Measurements from ENCODE around the gene COMMD10. TPM values are rescaled to one million over a fixed set of nuclear protein-coding genes. Genes with fewer than 3 reads are reported as not detected.

COMMD10 gene
- total RNA-seq, 4 donors from 2014 or later: 15.3 to 38.1 (median 20.0) TPM

GRCh38 chr5:116154252-116154651 is 69.4 kb downstream of the COMMD10 start:
- no peaks in the 10 kb centered on the region for H3K36me3 ChIP-seq
- H3K4me1 ChIP-seq: no peaks in the 10 kb centered on the region
- no peaks in the 10 kb centered on the region for H3K27me3 ChIP-seq
- no peaks in the 10 kb centered on the region for H3K9me3 ChIP-seq
- DNase-seq (ENCODE audit: low spot score in 2 of 2): no peak
- H3K27ac ChIP-seq: no peak overlapping the region
- H3K4me3 ChIP-seq: no peak overlapping the region
- no peak for TF ChIP-seq POLR2A (IDR thresholded peaks at IDR 0.05)
- TF ChIP-seq, protein P1, sequence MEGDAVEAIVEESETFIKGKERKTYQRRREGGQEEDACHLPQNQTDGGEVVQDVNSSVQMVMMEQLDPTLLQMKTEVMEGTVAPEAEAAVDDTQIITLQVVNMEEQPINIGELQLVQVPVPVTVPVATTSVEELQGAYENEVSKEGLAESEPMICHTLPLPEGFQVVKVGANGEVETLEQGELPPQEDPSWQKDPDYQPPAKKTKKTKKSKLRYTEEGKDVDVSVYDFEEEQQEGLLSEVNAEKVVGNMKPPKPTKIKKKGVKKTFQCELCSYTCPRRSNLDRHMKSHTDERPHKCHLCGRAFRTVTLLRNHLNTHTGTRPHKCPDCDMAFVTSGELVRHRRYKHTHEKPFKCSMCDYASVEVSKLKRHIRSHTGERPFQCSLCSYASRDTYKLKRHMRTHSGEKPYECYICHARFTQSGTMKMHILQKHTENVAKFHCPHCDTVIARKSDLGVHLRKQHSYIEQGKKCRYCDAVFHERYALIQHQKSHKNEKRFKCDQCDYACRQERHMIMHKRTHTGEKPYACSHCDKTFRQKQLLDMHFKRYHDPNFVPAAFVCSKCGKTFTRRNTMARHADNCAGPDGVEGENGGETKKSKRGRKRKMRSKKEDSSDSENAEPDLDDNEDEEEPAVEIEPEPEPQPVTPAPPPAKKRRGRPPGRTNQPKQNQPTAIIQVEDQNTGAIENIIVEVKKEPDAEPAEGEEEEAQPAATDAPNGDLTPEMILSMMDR (IDR thresholded peaks at IDR 0.05): no peak
- TF ChIP-seq EP300 (IDR thresholded peaks at IDR 0.05): no peak

DNA sequence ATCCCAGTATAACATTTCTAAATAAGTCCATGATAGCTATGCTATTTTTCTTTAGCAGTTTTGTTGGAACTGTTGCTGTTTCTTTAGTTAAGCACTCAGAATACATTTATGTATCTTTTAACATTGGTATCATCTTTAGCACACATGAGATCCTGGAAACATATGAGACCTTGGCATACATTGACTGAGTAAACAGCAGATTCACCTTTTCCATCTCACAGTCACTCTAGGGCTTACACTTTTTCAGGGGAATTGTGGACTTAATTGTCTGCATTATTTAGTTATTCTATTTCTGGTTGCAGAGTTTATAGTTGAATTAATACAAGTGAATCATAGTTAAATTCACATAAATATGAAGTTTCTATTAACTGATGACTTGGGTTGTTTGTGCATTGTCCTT is 70.1 kb downstream of the COMMD10 start:
- Histone ChIP-seq H3K27ac (no peak overlapping the region), H3K4me3 (no peak overlapping the region), H3K9me3 (no peaks in the 10 kb centered on the region), H3K27me3 (no peaks in the 10 kb centered on the region), H3K4me1 (peaks cover 0 to 3% (median 0%) of the 10 kb centered on the region in 4 donors), H3K36me3 (no peaks in the 10 kb centered on the region)
- TF ChIP-seq, protein P1 (IDR thresholded peaks at IDR 0.05): no peak
- TF ChIP-seq POLR2A (IDR thresholded peaks at IDR 0.05) (no peak), EP300 (IDR thresholded peaks at IDR 0.05) (no peak)
- DNase-seq (ENCODE audit: low spot score in 2 of 2): no peak

DNA sequence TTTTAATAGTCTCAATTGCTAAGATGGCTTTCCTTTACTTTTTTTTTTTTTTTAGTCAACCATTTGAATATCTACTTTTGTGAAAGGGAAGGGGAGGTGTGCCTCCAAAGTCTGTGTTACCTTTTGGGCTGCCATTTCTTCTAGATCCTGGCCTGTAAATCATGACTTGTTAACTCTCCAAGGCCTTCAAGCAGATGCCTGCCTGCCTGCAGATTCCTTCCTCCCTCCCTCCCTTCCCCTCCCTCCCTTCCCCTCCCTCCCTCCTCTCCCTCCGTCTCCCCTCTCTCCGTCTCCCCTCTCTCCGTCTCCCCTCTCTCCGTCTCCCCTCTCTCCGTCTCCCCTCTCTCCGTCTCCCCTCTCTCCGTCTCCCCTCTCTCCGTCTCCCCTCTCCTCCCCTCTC is 73.1 kb downstream of the COMMD10 start:
- Histone ChIP-seq H3K27me3 (no peaks in the 10 kb centered on the region), H3K9me3 (no peaks in the 10 kb centered on the region), H3K4me3 (no peak overlapping the region), H3K27ac (no peak overlapping the region), H3K36me3 (no peaks in the 10 kb centered on the region), H3K4me1 (peaks cover 0 to 3% (median 0%) of the 10 kb centered on the region in 4 donors)
- TF ChIP-seq EP300 (IDR thresholded peaks at IDR 0.05): no peak
- no peak for DNase-seq (ENCODE audit: low spot score in 2 of 2)
- 82% methylated on average over 6 of the region's 8 CpGs; no CpG with 5 or more reads in 1 of the 2 donors for WGBS, 2 donors

- Histone ChIP-seq H3K27me3 (no peaks in the 10 kb centered on the region), H3K36me3 (no peaks in the 10 kb centered on the region), H3K4me1 (peaks cover 0 to 3% (median 0%) of the 10 kb centered on the region in 4 donors), H3K4me3 (no peak overlapping the region), H3K27ac (no peak overlapping the region), H3K9me3 (no peaks in the 10 kb centered on the region)
- DNase-seq (ENCODE audit: low spot score in 2 of 2): no peak
- TF ChIP-seq, protein P1 (IDR thresholded peaks at IDR 0.05): no peak
These were observed 74.2 kb downstream of the COMMD10 start for GRCh38 chr5:116159006-116159405.

DNA sequence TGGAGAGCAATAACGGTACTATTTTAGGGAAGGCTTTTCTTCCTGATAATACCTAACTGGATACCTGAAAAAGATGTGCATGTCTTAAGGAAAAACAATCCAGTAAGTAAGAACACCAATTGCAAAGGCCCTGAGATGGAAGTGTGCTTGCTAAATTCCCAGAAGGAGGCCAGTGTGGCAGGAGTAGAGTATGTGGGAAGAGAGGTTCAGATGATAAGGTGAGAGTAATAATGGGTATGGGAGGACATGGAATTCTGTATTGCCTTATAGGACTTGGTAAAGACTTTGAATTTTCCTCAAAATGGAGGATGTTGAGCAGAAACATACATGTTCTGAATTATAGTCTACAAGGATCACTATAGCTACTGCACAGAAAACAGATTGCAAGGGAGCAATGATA is 89.3 kb downstream of the COMMD10 start:
- Histone ChIP-seq H3K4me3 (no peak overlapping the region), H3K27me3 (no peaks in the 10 kb centered on the region), H3K36me3 (peaks cover 0 to 7% (median 0%) of the 10 kb centered on the region in 3 donors), H3K27ac (no peak overlapping the region), H3K9me3 (peaks cover 0 to 12% (median 0%) of the 10 kb centered on the region in 4 donors), H3K4me1 (no peaks in the 10 kb centered on the region)
- DNase-seq (ENCODE audit: low spot score in 2 of 2): no peak
- WGBS, 2 donors: 98 to 100% methylated on average over 1 of the region's 1 CpG
- TF ChIP-seq EP300 (IDR thresholded peaks at IDR 0.05) (no peak), POLR2A (IDR thresholded peaks at IDR 0.05) (no peak)
- TF ChIP-seq, protein P1 (IDR thresholded peaks at IDR 0.05): no peak

DNA sequence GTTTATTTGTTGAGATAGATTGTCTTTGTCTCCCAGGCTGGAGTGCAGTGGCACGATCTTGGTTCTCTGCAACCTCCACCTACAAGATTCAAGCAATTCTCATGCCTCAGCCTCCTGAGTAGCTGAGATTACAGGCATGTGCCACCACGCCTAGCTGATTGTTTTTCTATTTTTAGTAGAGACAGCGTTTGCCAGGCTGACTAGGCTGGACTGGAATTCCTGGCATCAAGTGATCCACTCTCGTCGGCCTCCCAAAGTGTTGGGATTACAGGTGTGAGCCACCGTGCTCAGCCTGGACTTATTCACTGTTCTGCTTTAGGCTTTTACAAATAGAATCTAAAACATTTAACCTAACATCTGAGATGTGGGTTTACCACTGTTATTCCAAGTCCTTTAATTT is 91.3 kb downstream of the COMMD10 start:
- WGBS, 2 donors: 74 to 87% methylated on average over 6 of the region's 6 CpGs
- Histone ChIP-seq H3K9me3 (peaks cover 0 to 5% (median 0%) of the 10 kb centered on the region in 4 donors), H3K27me3 (no peaks in the 10 kb centered on the region), H3K4me1 (no peaks in the 10 kb centered on the region), H3K4me3 (no peak overlapping the region), H3K27ac (no peak overlapping the region), H3K36me3 (peaks cover 0 to 7% (median 0%) of the 10 kb centered on the region in 3 donors)
- TF ChIP-seq POLR2A (IDR thresholded peaks at IDR 0.05) (no peak), EP300 (IDR thresholded peaks at IDR 0.05) (no peak)
- TF ChIP-seq, protein P1 (IDR thresholded peaks at IDR 0.05): no peak
- DNase-seq (ENCODE audit: low spot score in 2 of 2): no peak
